Adrenal gland (tissue), 12 donors: ENCODE data around the gene AGPAT1. TPM values are rescaled to one million over a fixed set of nuclear protein-coding genes. Genes with fewer than 3 reads are reported as not detected.
A peak's percentile ranks its signal among the peaks of the same experiment; 100 is the strongest.

Source experiments
- DNase-seq, 7 donors: peaks; one replicate each; pipeline ENCODE4 v3.0.0-alpha.2; 2019 to 2020
- H3K27ac ChIP-seq, 5 donors: fragments of 200-600 bp; sonication (generic) in 4 of 5; 1 replicate in 3 of 5; 2 replicates in 2 of 5; pipeline versions ENCODE4 v1.5.1 to v1.8.0; 2016 to 2020; ENCODE audit warnings: mild to moderate bottlenecking in 1 of 5
- H3K27me3 ChIP-seq: fragments of 200-600 bp; 2 replicates; pipeline ENCODE4 v1.8.0; 2021
- H3K36me3 ChIP-seq, 2 donors: fragments of 200-600 bp; replicated peaks in 1 of 2; 1 replicate in 1 of 2; 2 replicates in 1 of 2; pipeline versions ENCODE4 v1.5.1 to v1.8.0; 2018 to 2022
- H3K4me1 ChIP-seq, 2 donors: fragments of 200-600 bp; replicated peaks in 1 of 2; 1 replicate in 1 of 2; 2 replicates in 1 of 2; pipeline versions ENCODE4 v1.5.1 to v1.8.0; 2018 to 2021
- H3K4me3 ChIP-seq, 4 donors: fragments of 200-600 bp; sonication (generic) in 3 of 4; one replicate each; pipeline ENCODE4 v1.5.1; 2016 to 2018
- H3K9me3 ChIP-seq, 3 donors: fragments of 200-600 bp; sonication (generic) in 1 of 3; replicated peaks in 1 of 3; 1 replicate in 2 of 3; 2 replicates in 1 of 3; pipeline versions ENCODE4 v1.5.1 to v1.8.0; 2016 to 2021
- POLR2A ChIP-seq, 2 donors: fragments of 450-650 bp; IDR thresholded peaks; one replicate each; pipeline ENCODE4 v1.6.1; 2017; ENCODE audit warnings: antibody characterized with exemption in 2 of 2, mild to moderate bottlenecking in 2 of 2, moderate library complexity in 1 of 2
- WGBS, 4 donors: extraction: QIAGEN DNeasy Blood & Tissue Kit in 2 of 4; methylation state at CpG; one replicate each; pipeline versions ENCODE4 v1.1.5 to v1.1.7; 2013 to 2017; 5-methylcytosine and 5-hydroxymethylcytosine counted together
- intact Hi-C, 2 donors: fragments of 100-400 bp; cut with DNase I; formaldehyde crosslinking; loops; one replicate each; pipeline versions ENCODE4 v1.14.1 to v1.15.0; 2022 to 2023
- polyA plus RNA-seq, 3 donors: library from polyadenylated mRNA; stranded (reverse); fragments of 200-250 nt in 2 of 3; fragments of 350-450 nt in 1 of 3; fragmentation: Illumina TruSeq in 1 of 3; extraction: RNeasy Lipid Tissue Mini Kit (QIAGEN cat#74804) in 1 of 3; gene quantifications; one replicate each; pipeline ENCODE4 v1.2.3, GENCODE V29; 2013 to 2014
- total RNA-seq, 9 donors: library from RNA; depleted of rRNA in 4 of 9; stranded (reverse); fragments of >200 nt in 4 of 9; fragments of 120-200 nt in 1 of 9; fragmentation: NEBNext Ultra II Directional in 1 of 9; extraction: Animal tissue kit (Norgen Biotek cat#: 25700) in 1 of 9; gene quantifications; one replicate each; pipeline versions ENCODE4 v1.1.0 to v1.2.4, GENCODE V29; 2013 to 2023
- TF ChIP-seq, protein P1 (sequence below), 6 experiments: fragments of 450-650 bp in 4 of 6; fragments of 200-600 bp in 2 of 6; sonication (generic) in 1 of 6; IDR thresholded peaks; 1 replicate in 5 of 6; 2 replicates in 1 of 6; pipeline versions ENCODE4 v1.5.1 to v1.8.0; 2016 to 2021; ENCODE audit warnings: antibody characterized with exemption in 6 of 6, mild to moderate bottlenecking in 2 of 6, moderate library complexity in 1 of 6
- donor health status: healthy with polysubstance abuse.
- donor health status: Bipolar disorder and iron deficiency.
- donor health status: DM: yes; HTN: yes; CAD: no.
- donor health status: DM: no; HTN: no; CAD: no.
- donor health status: DM: no; HTN: no; CAD: no.
- donor health status: DM: yes; HTN: yes; CAD: no.

The AGPAT1 gene
- total and polyA plus RNA-seq, 12 donors = 51.9 to 91.9 (median 68.5) TPM

DNA sequence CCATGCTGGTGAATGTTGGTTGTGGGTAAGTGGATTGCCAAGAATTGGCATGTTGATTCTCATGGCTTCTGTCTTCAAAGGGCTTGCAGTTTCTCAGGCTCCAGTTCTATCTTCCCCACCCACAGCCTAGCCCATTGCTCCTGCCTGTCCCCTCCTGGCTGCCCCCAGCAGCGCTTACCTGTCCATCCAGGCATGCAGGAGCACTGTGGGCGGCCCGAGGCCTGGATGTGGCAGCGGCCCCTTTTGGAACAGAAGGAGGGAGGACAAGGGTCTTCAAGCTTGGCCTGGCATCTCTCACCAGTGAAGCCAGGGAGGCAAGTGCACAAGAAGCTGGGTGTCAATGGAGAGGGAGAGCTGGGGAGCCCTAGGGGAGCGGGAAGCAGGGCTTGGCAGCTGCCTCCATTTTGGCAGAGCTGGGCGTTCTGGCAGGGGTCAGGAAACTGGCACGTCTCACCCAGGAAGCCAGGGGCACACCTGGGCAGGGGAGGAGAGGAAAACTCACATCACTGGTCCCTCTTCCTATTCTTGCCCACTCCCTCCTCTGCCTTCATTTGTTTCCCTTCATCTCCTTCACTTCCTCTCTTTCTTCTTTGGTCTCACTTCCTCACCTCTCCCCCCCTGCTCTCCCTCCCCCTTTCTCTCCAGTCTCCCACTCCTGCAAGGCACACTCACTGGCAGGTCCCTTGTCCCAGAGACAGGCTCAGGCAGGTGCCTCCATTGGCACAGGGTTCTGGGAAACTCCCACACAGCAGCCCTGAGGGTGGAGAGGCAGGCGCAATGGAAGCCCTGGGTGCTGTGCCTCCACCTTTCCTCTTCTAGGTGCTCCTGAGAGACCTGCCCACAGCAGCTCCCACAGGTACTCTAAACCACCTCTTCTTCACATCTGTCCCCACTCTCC lies 46.7 kb upstream of the AGPAT1 start:
- peak overlapping the region in 1 of 5 donors; percentile 75 for H3K27ac ChIP-seq
- H3K9me3 ChIP-seq = no peaks in the 10 kb centered on the region
- TF ChIP-seq, protein P1, sequence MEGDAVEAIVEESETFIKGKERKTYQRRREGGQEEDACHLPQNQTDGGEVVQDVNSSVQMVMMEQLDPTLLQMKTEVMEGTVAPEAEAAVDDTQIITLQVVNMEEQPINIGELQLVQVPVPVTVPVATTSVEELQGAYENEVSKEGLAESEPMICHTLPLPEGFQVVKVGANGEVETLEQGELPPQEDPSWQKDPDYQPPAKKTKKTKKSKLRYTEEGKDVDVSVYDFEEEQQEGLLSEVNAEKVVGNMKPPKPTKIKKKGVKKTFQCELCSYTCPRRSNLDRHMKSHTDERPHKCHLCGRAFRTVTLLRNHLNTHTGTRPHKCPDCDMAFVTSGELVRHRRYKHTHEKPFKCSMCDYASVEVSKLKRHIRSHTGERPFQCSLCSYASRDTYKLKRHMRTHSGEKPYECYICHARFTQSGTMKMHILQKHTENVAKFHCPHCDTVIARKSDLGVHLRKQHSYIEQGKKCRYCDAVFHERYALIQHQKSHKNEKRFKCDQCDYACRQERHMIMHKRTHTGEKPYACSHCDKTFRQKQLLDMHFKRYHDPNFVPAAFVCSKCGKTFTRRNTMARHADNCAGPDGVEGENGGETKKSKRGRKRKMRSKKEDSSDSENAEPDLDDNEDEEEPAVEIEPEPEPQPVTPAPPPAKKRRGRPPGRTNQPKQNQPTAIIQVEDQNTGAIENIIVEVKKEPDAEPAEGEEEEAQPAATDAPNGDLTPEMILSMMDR (IDR thresholded peaks at IDR 0.05) = no peak
- TF ChIP-seq POLR2A (IDR thresholded peaks at IDR 0.05) = no peak
- no peaks in the 10 kb centered on the region for H3K4me1 ChIP-seq
- no peaks in the 10 kb centered on the region for H3K27me3 ChIP-seq
- H3K4me3 ChIP-seq = no peak overlapping the region
- H3K36me3 ChIP-seq = no peaks in the 10 kb centered on the region
- intact Hi-C loops = no loop called here
- WGBS, 4 donors = 66 to 87% (median 72%) methylated on average over 4 to 8 of the region's 8 CpGs
- peak in 1 of 7 donors; percentile 45 for DNase-seq

DNA sequence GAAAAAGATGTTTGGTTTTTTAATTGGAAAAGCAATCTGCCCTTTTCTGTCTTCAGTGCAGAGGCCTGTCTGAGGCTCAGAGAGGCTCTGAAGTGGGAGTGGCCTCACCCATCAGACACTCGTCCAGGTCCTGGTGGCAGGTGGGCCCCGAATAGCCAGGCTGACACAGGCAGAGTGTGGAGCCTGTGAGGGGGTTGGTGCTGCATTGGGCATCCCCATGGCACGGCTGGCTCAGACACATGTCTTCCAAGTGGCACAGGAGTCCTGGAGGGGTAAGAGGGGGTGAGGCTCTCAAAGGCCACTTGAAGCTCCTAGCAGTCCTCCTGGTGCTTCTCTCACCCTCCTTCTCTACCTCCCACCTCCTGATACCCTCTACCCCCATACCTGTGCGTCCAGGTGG lies 44.1 kb upstream of the AGPAT1 start:
- Histone ChIP-seq H3K4me3 (no peak overlapping the region), H3K27me3 (no peaks in the 10 kb centered on the region), H3K4me1 (no peaks in the 10 kb centered on the region), H3K27ac (no peak overlapping the region), H3K9me3 (no peaks in the 10 kb centered on the region), H3K36me3 (no peaks in the 10 kb centered on the region)
- peak in 1 of 7 donors; percentile 21 for DNase-seq
- 44 to 80% (median 67%) methylated on average over 4 of the region's 4 CpGs for WGBS, 4 donors
- intact Hi-C loops = no loop called here
- TF ChIP-seq, protein P1 (IDR thresholded peaks at IDR 0.05) = no peak
- TF ChIP-seq POLR2A (IDR thresholded peaks at IDR 0.05) = no peak

DNA sequence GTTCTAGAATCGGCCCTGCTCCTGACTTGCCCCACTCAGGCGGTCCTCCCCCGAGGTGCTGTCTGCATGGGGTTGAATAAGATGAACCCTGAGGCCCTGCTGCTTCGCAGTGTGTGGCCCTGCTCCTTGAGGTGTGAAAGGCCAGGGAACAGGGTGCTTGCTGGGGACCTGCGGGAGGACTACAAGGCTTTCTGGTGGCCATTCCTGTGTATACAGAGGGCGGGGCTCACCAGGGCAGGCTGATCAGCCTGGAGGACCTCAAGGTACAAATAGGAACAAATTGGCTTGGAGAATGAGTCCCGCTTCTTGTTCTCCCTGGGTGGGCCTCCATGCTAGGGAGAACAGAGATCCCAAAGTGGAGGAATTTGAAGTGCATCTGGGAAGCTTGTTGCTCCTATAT lies 42.3 kb upstream of the AGPAT1 start:
- intact Hi-C loops = no loop called here
- H3K36me3 ChIP-seq = no peaks in the 10 kb centered on the region
- no peak for TF ChIP-seq POLR2A (IDR thresholded peaks at IDR 0.05)
- TF ChIP-seq, protein P1 (IDR thresholded peaks at IDR 0.05) = no peak
- WGBS, 4 donors = 74 to 87% (median 80%) methylated on average over 3 to 7 of the region's 7 CpGs
- H3K27me3 ChIP-seq = no peaks in the 10 kb centered on the region
- no peaks in the 10 kb centered on the region for H3K4me1 ChIP-seq
- H3K4me3 ChIP-seq = no peak overlapping the region
- no peaks in the 10 kb centered on the region for H3K9me3 ChIP-seq
- peak in 1 of 7 donors; percentile 30 for DNase-seq
- no peak overlapping the region for H3K27ac ChIP-seq

- TF ChIP-seq, protein P1 (IDR thresholded peaks at IDR 0.05) = no peak
- TF ChIP-seq POLR2A (IDR thresholded peaks at IDR 0.05) = no peak
These were observed 41.1 kb upstream of the AGPAT1 start for GRCh38 chr6:32216998-32217397.

More at GRCh38 chr6:32216998-32217397, 41.1 kb upstream of the AGPAT1 start:
- H3K36me3 ChIP-seq = no peaks in the 10 kb centered on the region
- no peaks in the 10 kb centered on the region for H3K9me3 ChIP-seq
- no peak for DNase-seq
- intact Hi-C loops = no loop called here
- no peaks in the 10 kb centered on the region for H3K27me3 ChIP-seq
- H3K27ac ChIP-seq = no peak overlapping the region
- H3K4me3 ChIP-seq = no peak overlapping the region
- 81 to 87% (median 83%) methylated on average over 3 to 11 of the region's 11 CpGs for WGBS, 4 donors
- no peaks in the 10 kb centered on the region for H3K4me1 ChIP-seq
